Measurements from ENCODE around the gene CDK6.
"Not testable (repeated sequence)": the region's sequence is repeated elsewhere in the genome, so short reads cannot be mapped to it uniquely, and the experiment has no call there.

- TF ChIP-seq CTCF (optimal IDR thresholded peaks at IDR 0.05 in 1 of 3, IDR thresholded peaks at IDR 0.05 in 1 of 3, conservative IDR thresholded peaks at IDR 0.05 in 1 of 3; ENCODE audit: extremely low read depth in 1 of 3, insufficient read depth in 2 of 3, low read length in 3 of 3); EZH2 (IDR thresholded peaks at IDR 0.05; ENCODE audit: low read length): not testable (repeated sequence)
These were observed 231.9 kb downstream of the CDK6 start for GRCh38 chr7:92604517-92604916.

All from keratinocyte (primary cell).